WTC11 (cell line): ENCODE results near the gene GTF2H3. TPM values are rescaled to one million over a fixed set of nuclear protein-coding genes. Genes with fewer than 3 reads are reported as not detected.

Source experiments
- ATAC-seq: fragments of 200-7000 bp; cut with Tn5 transposase; 2 replicates; pipeline ENCODE4 v1.10.0; 2021; ENCODE audit warnings: mild to moderate bottlenecking, moderate library complexity
- CTCF ChIA-PET: fragments of 300-600 bp; sonication (Branson Sonifier 250); formaldehyde crosslinking; loops from one replicate; lab custom pipeline; 2021; ENCODE audit warnings: antibody characterized with exemption; lab: Charles Lee
- POLR2A ChIA-PET: fragments of 350-600 bp; sonication (Branson Sonifier 250); formaldehyde crosslinking; loops from one replicate; lab custom pipeline; 2021; ENCODE audit warnings: antibody characterized with exemption; lab: Charles Lee
- DNase-seq: peaks from one replicate; pipeline ENCODE4 v3.0.0; 2021; ENCODE audit warnings: low spot score
- H3K27ac Mint-ChIP-seq: 2 replicates; pipeline ENCODE4 v1.8.0; 2021; ENCODE audit warnings: mixed read lengths
- H3K27me3 Mint-ChIP-seq: 2 replicates; pipeline ENCODE4 v1.8.0; 2021; ENCODE audit warnings: low read depth, mild to moderate bottlenecking, moderate library complexity, mixed read lengths
- H3K36me3 Mint-ChIP-seq: 2 replicates; pipeline ENCODE4 v1.8.0; 2021; ENCODE audit warnings: mixed read lengths
- H3K4me1 Mint-ChIP-seq: 2 replicates; pipeline ENCODE4 v1.8.0; 2022; ENCODE audit warnings: mixed read lengths
- H3K4me3 Mint-ChIP-seq: 2 replicates; pipeline ENCODE4 v1.8.0; 2021; ENCODE audit warnings: mild to moderate bottlenecking, moderate library complexity, mixed read lengths
- H3K9me3 Mint-ChIP-seq: 2 replicates; pipeline ENCODE4 v1.8.0; 2021; ENCODE audit warnings: mixed read lengths
- CDX4 ChIP-seq: fragments of 250-450 bp; sonication (Bioruptor Pico); IDR thresholded peaks from 2 replicates; pipeline ENCODE4 v1.9.0; 2021; ENCODE audit warnings: moderate library complexity, mild to moderate bottlenecking, inconsistent platforms, borderline replicate concordance
- EMX1 ChIP-seq: fragments of 250-450 bp; sonication (Bioruptor Pico); IDR thresholded peaks from 2 replicates; pipeline ENCODE4 v1.8.0; 2021; ENCODE audit warnings: mild to moderate bottlenecking
- ESRRA ChIP-seq: sonication (generic); formaldehyde crosslinking; IDR thresholded peaks from 2 replicates; pipeline ENCODE4 v1.8.1; 2022; ENCODE audit warnings: mild to moderate bottlenecking, missing genetic modification reagents, borderline replicate concordance
- SMAD4 ChIP-seq: sonication (generic); formaldehyde crosslinking; IDR thresholded peaks from 2 replicates; pipeline ENCODE4 v1.8.0; 2022; ENCODE audit warnings: mild to moderate bottlenecking, missing genetic modification reagents
- TP53 ChIP-seq: sonication (generic); formaldehyde crosslinking; IDR thresholded peaks from 2 replicates; pipeline ENCODE4 v1.8.1; 2023; ENCODE audit warnings: mild to moderate bottlenecking, missing genetic modification reagents
- ZBTB21 ChIP-seq: sonication (generic); formaldehyde crosslinking; IDR thresholded peaks from 2 replicates; pipeline ENCODE4 v1.8.1; 2023; ENCODE audit warnings: mild to moderate bottlenecking, missing genetic modification reagents, borderline replicate concordance
- ZNF263 ChIP-seq: sonication (generic); formaldehyde crosslinking; IDR thresholded peaks from 2 replicates; pipeline ENCODE4 v1.8.1; 2022; ENCODE audit warnings: low read depth, mild to moderate bottlenecking, moderate library complexity, missing genetic modification reagents
- total RNA-seq: library from RNA; stranded (reverse); gene quantifications from 3 replicates; pipeline ENCODE4 v1.2.3, GENCODE V29; 2021
- TF ChIP-seq, protein P1 (sequence below): fragments of 250-450 bp; sonication (Bioruptor Pico); IDR thresholded peaks from 2 replicates; pipeline ENCODE4 v1.9.0; 2021; ENCODE audit warnings: mild to moderate bottlenecking
- TF ChIP-seq, protein P2 (sequence below): sonication (generic); formaldehyde crosslinking; IDR thresholded peaks from 2 replicates; pipeline ENCODE4 v1.8.1; 2023; ENCODE audit warnings: mild to moderate bottlenecking, missing genetic modification reagents
- TF ChIP-seq, protein P3 (sequence below): sonication (generic); formaldehyde crosslinking; IDR thresholded peaks from 2 replicates; pipeline ENCODE4 v1.8.1; 2022; ENCODE audit warnings: missing genetic modification reagents, borderline replicate concordance
- TF ChIP-seq, protein P4 (sequence below): fragments of 250-450 bp; sonication (Bioruptor Pico); conservative IDR thresholded peaks from 2 replicates; pipeline ENCODE4 v1.9.0; 2021; ENCODE audit warnings: mild to moderate bottlenecking
- TF ChIP-seq, protein P5 (sequence below): sonication (generic); formaldehyde crosslinking; IDR thresholded peaks from 2 replicates; pipeline ENCODE4 v1.8.1; 2023; ENCODE audit warnings: mild to moderate bottlenecking, missing genetic modification reagents, borderline replicate concordance
- TF ChIP-seq, protein P6 (sequence below): sonication (generic); formaldehyde crosslinking; conservative IDR thresholded peaks from 2 replicates; pipeline ENCODE4 v1.8.1; 2022; ENCODE audit warnings: mild to moderate bottlenecking, missing genetic modification reagents

The GTF2H3 gene
- total RNA-seq, 1 experiment from 2014 or later = 31.6 TPM

- DNase-seq (no peak), ATAC-seq (no peak)
- Mint-ChIP-seq H3K27me3 (no peaks in the 10 kb centered on the region), H3K4me1 (no peaks in the 10 kb centered on the region), H3K4me3 (no peak overlapping the region), H3K36me3 (peaks cover 84% of the 10 kb centered on the region), H3K9me3 (no peaks in the 10 kb centered on the region), H3K27ac (no peak overlapping the region)
- POLR2A ChIA-PET = no interaction called here
- CTCF ChIA-PET = interaction anchor here (0.7 to 2.0 kb wide), 5 partner anchors 77 to 457 kb away, joined by 3 to 6 read pairs (median 4); partner anchors contain the start of gene ATP6V0A2
- TF ChIP-seq ZBTB21 (no peak), TP53 (CRISPR knock-in tag) (no peak), CDX4 (CRISPR knock-in tag) (no peak), ESRRA (CRISPR knock-in tag) (no peak), SMAD4 (no peak), EMX1 (no peak), ZNF263 (no peak)
- TF ChIP-seq, protein P1, sequence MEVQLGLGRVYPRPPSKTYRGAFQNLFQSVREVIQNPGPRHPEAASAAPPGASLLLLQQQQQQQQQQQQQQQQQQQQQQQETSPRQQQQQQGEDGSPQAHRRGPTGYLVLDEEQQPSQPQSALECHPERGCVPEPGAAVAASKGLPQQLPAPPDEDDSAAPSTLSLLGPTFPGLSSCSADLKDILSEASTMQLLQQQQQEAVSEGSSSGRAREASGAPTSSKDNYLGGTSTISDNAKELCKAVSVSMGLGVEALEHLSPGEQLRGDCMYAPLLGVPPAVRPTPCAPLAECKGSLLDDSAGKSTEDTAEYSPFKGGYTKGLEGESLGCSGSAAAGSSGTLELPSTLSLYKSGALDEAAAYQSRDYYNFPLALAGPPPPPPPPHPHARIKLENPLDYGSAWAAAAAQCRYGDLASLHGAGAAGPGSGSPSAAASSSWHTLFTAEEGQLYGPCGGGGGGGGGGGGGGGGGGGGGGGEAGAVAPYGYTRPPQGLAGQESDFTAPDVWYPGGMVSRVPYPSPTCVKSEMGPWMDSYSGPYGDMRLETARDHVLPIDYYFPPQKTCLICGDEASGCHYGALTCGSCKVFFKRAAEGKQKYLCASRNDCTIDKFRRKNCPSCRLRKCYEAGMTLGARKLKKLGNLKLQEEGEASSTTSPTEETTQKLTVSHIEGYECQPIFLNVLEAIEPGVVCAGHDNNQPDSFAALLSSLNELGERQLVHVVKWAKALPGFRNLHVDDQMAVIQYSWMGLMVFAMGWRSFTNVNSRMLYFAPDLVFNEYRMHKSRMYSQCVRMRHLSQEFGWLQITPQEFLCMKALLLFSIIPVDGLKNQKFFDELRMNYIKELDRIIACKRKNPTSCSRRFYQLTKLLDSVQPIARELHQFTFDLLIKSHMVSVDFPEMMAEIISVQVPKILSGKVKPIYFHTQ (CRISPR knock-in tag) = no peak
- TF ChIP-seq, protein P2, sequence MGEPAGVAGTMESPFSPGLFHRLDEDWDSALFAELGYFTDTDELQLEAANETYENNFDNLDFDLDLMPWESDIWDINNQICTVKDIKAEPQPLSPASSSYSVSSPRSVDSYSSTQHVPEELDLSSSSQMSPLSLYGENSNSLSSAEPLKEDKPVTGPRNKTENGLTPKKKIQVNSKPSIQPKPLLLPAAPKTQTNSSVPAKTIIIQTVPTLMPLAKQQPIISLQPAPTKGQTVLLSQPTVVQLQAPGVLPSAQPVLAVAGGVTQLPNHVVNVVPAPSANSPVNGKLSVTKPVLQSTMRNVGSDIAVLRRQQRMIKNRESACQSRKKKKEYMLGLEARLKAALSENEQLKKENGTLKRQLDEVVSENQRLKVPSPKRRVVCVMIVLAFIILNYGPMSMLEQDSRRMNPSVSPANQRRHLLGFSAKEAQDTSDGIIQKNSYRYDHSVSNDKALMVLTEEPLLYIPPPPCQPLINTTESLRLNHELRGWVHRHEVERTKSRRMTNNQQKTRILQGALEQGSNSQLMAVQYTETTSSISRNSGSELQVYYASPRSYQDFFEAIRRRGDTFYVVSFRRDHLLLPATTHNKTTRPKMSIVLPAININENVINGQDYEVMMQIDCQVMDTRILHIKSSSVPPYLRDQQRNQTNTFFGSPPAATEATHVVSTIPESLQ (CRISPR knock-in tag) = no peak
- TF ChIP-seq, protein P3, sequence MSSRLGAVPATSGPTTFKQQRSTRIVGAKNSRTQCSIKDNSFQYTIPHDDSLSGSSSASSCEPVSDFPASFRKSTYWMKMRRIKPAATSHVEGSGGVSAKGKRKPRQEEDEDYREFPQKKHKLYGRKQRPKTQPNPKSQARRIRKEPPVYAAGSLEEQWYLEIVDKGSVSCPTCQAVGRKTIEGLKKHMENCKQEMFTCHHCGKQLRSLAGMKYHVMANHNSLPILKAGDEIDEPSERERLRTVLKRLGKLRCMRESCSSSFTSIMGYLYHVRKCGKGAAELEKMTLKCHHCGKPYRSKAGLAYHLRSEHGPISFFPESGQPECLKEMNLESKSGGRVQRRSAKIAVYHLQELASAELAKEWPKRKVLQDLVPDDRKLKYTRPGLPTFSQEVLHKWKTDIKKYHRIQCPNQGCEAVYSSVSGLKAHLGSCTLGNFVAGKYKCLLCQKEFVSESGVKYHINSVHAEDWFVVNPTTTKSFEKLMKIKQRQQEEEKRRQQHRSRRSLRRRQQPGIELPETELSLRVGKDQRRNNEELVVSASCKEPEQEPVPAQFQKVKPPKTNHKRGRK = no peak
- TF ChIP-seq, protein P4, sequence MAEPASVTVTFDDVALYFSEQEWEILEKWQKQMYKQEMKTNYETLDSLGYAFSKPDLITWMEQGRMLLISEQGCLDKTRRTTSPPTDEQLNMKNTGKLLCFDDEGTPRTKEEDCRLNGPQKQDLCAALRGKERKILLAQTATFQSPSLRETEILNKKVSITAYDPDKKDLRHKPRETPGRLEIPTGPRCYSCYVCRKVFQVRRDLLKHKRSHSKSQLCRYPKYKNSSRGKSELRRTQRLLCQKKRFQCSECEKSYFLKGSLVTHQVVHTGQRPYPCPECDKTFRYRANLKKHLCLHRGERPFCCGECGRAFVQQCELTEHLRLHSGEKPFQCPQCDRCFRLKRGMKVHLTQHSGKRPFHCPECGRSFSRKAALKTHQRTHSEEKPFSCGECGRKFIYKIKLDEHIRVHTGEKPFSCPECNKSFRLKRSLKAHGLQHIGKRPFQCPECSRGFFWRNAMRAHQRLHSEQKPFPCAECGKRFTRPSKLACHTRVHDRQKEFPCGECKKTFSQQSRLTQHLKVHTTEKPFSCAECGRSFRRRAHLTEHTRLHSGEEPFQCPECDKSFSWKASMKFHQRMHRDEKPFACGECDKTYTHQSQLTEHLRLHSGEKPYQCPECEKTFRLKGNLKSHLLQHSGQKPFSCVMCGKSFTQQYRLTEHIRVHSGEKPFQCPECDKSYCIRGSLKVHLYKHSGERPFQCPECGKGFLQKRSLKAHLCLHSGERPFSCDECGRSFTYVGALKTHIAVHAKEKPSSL (CRISPR knock-in tag) = no peak
- TF ChIP-seq, protein P5, sequence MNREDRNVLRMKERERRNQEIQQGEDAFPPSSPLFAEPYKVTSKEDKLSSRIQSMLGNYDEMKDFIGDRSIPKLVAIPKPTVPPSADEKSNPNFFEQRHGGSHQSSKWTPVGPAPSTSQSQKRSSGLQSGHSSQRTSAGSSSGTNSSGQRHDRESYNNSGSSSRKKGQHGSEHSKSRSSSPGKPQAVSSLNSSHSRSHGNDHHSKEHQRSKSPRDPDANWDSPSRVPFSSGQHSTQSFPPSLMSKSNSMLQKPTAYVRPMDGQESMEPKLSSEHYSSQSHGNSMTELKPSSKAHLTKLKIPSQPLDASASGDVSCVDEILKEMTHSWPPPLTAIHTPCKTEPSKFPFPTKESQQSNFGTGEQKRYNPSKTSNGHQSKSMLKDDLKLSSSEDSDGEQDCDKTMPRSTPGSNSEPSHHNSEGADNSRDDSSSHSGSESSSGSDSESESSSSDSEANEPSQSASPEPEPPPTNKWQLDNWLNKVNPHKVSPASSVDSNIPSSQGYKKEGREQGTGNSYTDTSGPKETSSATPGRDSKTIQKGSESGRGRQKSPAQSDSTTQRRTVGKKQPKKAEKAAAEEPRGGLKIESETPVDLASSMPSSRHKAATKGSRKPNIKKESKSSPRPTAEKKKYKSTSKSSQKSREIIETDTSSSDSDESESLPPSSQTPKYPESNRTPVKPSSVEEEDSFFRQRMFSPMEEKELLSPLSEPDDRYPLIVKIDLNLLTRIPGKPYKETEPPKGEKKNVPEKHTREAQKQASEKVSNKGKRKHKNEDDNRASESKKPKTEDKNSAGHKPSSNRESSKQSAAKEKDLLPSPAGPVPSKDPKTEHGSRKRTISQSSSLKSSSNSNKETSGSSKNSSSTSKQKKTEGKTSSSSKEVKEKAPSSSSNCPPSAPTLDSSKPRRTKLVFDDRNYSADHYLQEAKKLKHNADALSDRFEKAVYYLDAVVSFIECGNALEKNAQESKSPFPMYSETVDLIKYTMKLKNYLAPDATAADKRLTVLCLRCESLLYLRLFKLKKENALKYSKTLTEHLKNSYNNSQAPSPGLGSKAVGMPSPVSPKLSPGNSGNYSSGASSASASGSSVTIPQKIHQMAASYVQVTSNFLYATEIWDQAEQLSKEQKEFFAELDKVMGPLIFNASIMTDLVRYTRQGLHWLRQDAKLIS (CRISPR knock-in tag) = no peak
- TF ChIP-seq, protein P6, sequence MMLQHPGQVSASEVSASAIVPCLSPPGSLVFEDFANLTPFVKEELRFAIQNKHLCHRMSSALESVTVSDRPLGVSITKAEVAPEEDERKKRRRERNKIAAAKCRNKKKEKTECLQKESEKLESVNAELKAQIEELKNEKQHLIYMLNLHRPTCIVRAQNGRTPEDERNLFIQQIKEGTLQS = no peak
These were observed 16.0 kb upstream of the GTF2H3 start for GRCh38 chr12:123617580-123617979.
